NCI-H146 treated with DMSO at 0.1 percent for 48 hours (cell line): Measurements from ENCODE around the gene SEMA6B.

Source experiments
- DNase-seq: peaks from one replicate; lab custom pipeline; 2025; ENCODE audit not compliant: unreplicated experiment; lab: John Stamatoyannopoulos, UW

SEMA6B gene

DNA sequence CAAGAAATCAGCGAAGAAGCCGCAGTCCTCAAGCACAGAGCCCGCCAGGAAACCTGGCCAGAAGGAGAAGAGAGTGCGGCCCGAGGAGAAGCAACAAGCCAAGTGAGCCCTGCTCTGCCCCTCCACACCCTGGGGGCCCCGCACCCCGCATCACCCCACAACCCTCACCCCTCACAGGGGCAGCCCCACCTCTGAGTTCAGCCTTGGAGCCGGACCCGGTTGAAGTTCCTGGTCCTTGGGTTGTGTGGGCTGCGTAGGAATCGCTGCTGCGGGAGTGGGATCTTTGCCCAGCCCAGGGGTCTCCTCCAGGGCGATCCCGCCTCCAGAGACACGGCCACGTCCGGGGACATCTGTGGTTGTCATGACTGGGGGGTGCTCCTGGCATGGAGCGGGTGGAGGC lies 63.2 kb downstream of the SEMA6B start:
- DNase-seq, result no peak

DNA sequence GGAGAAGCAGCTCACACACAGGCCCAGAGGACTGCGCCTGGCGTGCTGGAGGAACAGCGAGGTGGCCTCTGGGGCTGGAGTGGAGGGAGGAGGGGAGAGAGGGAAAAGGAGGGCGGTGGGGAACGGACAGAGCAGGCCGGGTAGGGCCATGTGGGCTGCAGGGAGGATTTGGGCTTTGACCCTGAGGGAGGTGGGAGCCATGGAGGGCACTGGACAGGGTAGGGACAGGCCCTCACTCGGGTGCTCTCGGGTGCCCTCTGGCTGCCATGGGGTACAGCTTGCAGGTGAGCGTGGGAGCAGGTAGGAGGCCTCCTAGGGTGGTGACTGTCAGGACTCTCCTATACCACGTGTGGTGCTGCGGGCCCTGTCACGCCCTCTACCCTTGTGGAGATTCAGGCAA lies 64.0 kb downstream of the SEMA6B start:
- no peak for DNase-seq

DNA sequence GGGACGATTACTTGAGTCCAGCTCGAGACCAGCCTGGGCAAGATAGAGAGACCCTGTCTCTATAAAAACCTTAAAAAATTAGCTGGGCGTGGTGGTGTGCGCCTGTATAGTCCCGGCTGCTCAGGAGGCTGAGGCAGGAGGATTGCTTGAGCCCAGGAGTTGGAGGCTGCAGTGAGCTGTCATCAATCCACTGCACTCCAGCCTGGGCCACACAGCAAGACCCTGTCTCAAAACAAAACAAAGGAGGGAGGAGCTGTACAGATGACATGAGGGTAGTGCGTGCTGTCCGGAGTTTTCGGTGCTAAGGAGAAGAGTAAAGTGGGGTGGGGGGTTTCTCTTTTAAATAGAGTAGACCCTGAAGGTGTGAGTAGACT lies 64.8 kb downstream of the SEMA6B start:
- no peak for DNase-seq

DNA sequence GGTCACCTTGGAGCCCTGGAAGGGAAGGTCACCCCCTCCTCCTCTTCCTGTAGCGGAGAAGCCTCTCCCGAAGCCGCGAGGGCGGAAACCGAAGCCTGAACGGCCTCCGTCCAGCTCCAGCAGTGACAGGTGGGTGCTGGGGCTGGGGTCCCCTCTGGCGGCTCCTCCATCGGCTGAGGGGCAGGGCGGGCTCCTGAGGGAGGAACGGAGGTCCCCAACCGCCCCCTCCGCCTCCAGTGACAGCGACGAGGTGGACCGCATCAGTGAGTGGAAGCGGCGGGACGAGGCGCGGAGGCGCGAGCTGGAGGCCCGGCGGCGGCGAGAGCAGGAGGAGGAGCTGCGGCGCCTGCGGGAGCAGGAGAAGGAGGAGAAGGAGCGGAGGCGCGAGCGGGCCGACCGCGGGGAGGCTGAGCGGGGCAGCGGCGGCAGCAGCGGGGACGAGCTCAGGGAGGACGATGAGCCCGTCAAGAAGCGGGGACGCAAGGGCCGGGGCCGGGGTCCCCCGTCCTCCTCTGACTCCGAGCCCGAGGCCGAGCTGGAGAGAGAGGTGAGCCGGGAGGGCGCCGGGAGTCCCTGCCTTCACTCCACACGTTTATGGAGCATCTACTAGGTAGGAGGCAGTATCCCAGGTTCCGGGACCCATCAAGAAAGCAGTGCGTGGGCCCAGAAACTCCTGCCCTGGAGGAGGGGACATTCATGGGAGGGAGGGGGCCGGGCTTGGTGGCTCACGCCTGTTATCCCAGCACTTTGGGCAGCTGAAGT lies 65.4 kb downstream of the SEMA6B start:
- DNase-seq, result no peak

DNA sequence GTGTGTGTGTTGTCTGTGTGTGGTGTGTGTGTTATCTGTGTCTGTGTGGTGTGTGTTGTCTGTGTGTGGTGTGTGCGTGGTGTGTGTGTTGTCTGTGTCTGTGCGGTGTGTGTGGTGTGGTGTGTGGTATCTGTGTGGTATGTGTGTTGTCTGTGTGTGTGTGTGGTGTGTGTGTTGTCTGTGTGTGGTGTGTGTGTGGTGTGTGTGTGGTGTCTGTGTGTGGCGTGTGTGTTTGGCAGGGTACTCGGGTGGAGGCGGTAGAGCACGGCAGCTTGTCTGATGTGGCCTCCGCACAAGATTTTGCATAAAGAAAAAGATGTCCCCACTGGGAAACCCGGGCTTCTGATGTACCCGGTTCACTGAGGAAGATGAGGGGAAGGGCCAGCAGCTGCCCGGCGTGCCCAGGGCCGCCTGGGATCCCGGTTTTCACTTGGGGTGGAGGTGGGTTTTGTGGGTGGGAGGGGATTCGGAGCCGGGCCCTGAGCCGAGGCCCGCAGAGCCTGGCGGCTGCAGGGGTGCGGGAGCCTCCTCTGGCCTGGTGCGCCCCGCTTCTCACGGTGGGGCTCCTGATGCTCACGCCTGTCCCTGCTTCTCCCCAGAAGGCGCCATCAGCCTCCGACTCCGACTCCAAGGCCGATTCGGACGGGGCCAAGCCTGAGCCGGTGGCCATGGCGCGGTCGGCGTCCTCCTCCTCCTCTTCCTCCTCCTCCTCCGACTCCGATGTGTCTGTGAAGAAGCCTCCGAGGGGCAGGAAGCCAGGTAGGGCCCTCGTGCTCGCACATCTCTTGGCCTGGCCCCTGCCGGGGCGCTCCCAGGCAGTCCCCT lies 66.2 kb downstream of the SEMA6B start:
- DNase-seq, result no peak
